ENCODE results near the gene CIB2. TPM values are rescaled to one million over a fixed set of nuclear protein-coding genes. Genes with fewer than 3 reads are reported as not detected.

Gene CIB2
- total RNA-seq, 3 donors from 2014 or later: 8.1 to 13.7 (median 10.9) TPM

DNA sequence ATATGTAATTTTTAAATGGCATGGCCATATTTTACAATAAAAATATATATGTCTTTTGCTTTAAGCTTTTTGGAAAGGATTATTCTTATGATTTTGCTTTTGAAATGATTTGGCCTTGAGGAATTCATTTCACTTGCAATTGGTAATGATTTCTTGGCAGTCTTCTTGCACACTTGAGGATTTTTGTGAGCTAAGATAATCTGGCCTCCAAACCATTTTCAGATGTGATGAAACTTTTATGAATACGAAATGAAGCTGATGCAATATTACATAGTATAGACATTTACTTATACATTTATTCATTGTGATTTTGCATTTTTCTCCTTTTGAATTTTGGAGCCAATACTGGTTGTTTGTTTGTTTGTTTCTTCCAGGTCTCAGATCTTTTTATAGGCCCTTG, 45.3 kb downstream of the CIB2 start:
- no peak for TF ChIP-seq CTCF (IDR thresholded peaks at IDR 0.05)
- DNase-seq (no peak), ATAC-seq (no peak)
- intact Hi-C loops (cut with DNase I, micrococcal nuclease): no loop called here
- Histone ChIP-seq H3K4me1 (ENCODE audit: low read depth) (peaks cover 43% of the 10 kb centered on the region), H3K4me3 (no peak overlapping the region), H3K36me3 (ENCODE audit: low read depth) (no peaks in the 10 kb centered on the region), H3K9me3 (no peaks in the 10 kb centered on the region)

DNA sequence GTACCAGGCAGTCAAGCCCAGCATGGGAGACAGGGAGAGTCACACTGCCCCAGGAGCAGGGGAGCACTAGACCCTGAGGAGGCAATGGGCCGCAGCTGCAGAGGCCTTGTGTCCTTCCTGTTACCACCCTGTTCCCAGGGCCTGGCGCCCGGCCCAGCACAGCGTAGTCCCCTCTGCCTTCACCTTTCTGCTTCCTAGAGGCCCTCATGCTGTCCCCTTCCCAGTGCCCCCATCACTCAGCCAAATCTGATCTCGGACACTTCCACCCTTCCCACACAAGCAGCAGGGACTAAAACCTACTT, 46.8 kb downstream of the CIB2 start:
- DNase-seq (peak in 2 of 3 donors; percentile 69 to 84), ATAC-seq (peak; percentile 65)
- Histone ChIP-seq H3K36me3 (ENCODE audit: low read depth) (no peaks in the 10 kb centered on the region), H3K9me3 (no peaks in the 10 kb centered on the region), H3K4me1 (ENCODE audit: low read depth) (peaks cover 45% of the 10 kb centered on the region), H3K4me3 (no peak overlapping the region)
- no peak for TF ChIP-seq CTCF (IDR thresholded peaks at IDR 0.05)
- intact Hi-C loops (cut with DNase I, micrococcal nuclease): no loop called here

DNA sequence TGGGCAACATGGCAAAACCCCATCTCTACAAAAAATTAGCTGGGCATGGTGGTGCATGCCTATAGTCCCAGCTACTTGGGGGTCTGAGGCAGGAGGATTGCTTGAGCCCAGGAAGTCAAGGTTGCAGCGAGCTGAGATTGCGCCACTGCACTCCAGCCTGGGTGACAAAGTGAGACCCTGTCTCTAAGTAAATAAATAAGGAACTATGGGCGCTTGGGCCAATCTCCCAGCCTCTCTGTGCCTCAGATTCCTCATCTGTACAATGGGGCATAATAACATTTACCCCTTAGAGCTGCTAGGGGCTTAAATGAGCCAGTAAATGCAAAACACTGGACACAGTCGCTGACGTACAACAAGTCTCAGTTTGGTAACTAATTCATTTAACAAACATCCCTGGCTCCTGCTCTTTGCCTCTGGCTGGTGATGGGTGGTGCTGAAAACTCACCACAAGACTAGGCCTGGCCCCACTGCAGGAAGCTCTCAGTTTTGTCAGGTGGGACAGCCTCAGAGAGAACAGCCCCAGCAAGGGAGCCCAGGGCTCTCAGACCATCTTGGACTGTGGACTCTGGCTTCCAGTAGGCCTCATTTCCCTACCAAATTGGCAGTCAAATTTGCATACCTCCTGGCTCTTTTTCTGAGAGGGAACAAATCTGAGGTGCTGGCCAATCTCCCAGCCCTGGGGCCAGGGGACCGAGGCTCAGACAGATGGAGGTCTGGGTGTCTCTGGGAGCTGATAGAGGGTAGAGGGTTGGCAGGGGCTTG, 47.4 kb downstream of the CIB2 start:
- ATAC-seq (peak; percentile 67), DNase-seq (peak in 2 of 3 donors; percentile 24 to 60)
- intact Hi-C loops (cut with DNase I, micrococcal nuclease): no loop called here
- H3K36me3 ChIP-seq (ENCODE audit: low read depth): no peaks in the 10 kb centered on the region
- H3K9me3 ChIP-seq: no peaks in the 10 kb centered on the region
- peaks cover 40% of the 10 kb centered on the region for H3K4me1 ChIP-seq (ENCODE audit: low read depth)
- no peak overlapping the region for H3K4me3 ChIP-seq
- TF ChIP-seq CTCF (IDR thresholded peaks at IDR 0.05): no peak

- peak in 1 of 3 donors; percentile 19 for DNase-seq
- no peaks in the 10 kb centered on the region for H3K36me3 ChIP-seq (ENCODE audit: low read depth)
- no peak for TF ChIP-seq CTCF (IDR thresholded peaks at IDR 0.05)
- H3K4me3 ChIP-seq: no peak overlapping the region
- intact Hi-C loops (cut with DNase I, micrococcal nuclease): no loop called here
- H3K4me1 ChIP-seq (ENCODE audit: low read depth): peaks cover 33% of the 10 kb centered on the region
- ATAC-seq: no peak
- no peaks in the 10 kb centered on the region for H3K9me3 ChIP-seq
Measured at GRCh38 chr15:78083186-78083585, 48.1 kb downstream of the CIB2 start.

DNA sequence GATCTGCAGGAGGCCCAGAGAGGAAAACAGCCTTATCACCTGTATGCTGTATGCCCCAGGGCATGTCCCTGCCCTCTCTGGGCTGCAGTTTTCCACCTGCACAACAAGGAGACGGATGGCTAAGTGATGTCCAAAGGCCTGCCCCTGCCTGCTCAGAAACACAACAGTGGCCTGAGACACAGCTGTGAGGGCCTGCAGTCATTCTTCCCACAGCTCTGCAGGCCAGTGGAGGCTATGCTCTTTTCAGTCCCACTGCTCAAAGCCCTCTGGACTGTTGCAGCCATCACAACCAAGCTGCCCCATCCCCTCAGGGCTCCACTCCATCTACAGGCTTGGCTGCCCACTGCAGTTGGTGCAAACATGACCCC, 48.5 kb downstream of the CIB2 start:
- Histone ChIP-seq H3K4me3 (no peak overlapping the region), H3K4me1 (ENCODE audit: low read depth) (peaks cover 30% of the 10 kb centered on the region), H3K36me3 (ENCODE audit: low read depth) (no peaks in the 10 kb centered on the region), H3K9me3 (no peaks in the 10 kb centered on the region)
- DNase-seq (no peak), ATAC-seq (no peak)
- no peak for TF ChIP-seq CTCF (IDR thresholded peaks at IDR 0.05)
- intact Hi-C loops (cut with DNase I, micrococcal nuclease): no loop called here
